RWPE1 (cell line): Measurements from ENCODE around the gene UBXN6.

Experiments
- CTCF ChIA-PET: fragments of 350-600 bp; sonication (Branson Sonifier 250); formaldehyde crosslinking; extraction: SDS; loops from one replicate; lab custom pipeline; 2021; lab: Yijun Ruan, JAX
- POLR2A ChIA-PET: fragments of 400-600 bp; formaldehyde crosslinking; extraction: SDS; loops from one replicate; lab custom pipeline; 2020; ENCODE audit warnings: antibody characterized with exemption; ENCODE audit not compliant: low non-redundant PET; lab: Yijun Ruan, JAX
- DNase-seq: peaks from one replicate; pipeline ENCODE4 v3.0.0; 2012; ENCODE audit warnings: low spot score
- H3K27ac ChIP-seq: fragments of 450-650 bp; 2 replicates; pipeline ENCODE4 v1.5.1; 2017
- TF ChIP-seq, protein P1 (sequence below): fragments of 450-650 bp; conservative IDR thresholded peaks from 2 replicates; pipeline ENCODE4 v1.5.1; 2017; ENCODE audit warnings: low read depth, mild to moderate bottlenecking

Gene UBXN6

GRCh38 chr19:4414800-4415321, 42.7 kb downstream of the UBXN6 start:
- peak overlapping the region; percentile 46 for H3K27ac ChIP-seq
- ChIA-PET POLR2A (no interaction called here), CTCF (interaction anchor here (0.6 to 1.1 kb wide), 2 partner anchors 15 to 220 kb away, joined by 3 to 4 read pairs; partner anchors contain the start of gene SH3GL1)
- DNase-seq, result no peak
- TF ChIP-seq, protein P1, sequence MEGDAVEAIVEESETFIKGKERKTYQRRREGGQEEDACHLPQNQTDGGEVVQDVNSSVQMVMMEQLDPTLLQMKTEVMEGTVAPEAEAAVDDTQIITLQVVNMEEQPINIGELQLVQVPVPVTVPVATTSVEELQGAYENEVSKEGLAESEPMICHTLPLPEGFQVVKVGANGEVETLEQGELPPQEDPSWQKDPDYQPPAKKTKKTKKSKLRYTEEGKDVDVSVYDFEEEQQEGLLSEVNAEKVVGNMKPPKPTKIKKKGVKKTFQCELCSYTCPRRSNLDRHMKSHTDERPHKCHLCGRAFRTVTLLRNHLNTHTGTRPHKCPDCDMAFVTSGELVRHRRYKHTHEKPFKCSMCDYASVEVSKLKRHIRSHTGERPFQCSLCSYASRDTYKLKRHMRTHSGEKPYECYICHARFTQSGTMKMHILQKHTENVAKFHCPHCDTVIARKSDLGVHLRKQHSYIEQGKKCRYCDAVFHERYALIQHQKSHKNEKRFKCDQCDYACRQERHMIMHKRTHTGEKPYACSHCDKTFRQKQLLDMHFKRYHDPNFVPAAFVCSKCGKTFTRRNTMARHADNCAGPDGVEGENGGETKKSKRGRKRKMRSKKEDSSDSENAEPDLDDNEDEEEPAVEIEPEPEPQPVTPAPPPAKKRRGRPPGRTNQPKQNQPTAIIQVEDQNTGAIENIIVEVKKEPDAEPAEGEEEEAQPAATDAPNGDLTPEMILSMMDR, result no peak

- no peak overlapping the region; the same call in 1 of the 2 replicates for H3K27ac ChIP-seq
- CTCF ChIA-PET, result interaction anchor here (1.1 kb wide), 1 partner anchor 14 kb away, joined by 4 read pairs; the partner anchor contains the start of gene SH3GL1
- DNase-seq, result no peak
- TF ChIP-seq, protein P1, result no peak
- POLR2A ChIA-PET, result no interaction called here
These were observed 43.3 kb downstream of the UBXN6 start for GRCh38 chr19:4414144-4414799.

GRCh38 chr19:4413588-4413987, 44.0 kb downstream of the UBXN6 start:
- POLR2A ChIA-PET, result no interaction called here
- TF ChIP-seq, protein P1, result no peak
- CTCF ChIA-PET, result no interaction called here
- no peak for DNase-seq
- peak overlapping the region; percentile 32; the same call in 1 of the 2 replicates for H3K27ac ChIP-seq

GRCh38 chr19:4409123-4409933, 48.3 kb downstream of the UBXN6 start:
- DNase-seq, result no peak
- TF ChIP-seq, protein P1, result no peak
- H3K27ac ChIP-seq, result 0 out of 2 replicates have a peak overlapping the region, but pooled peaks have one; percentile 8
- POLR2A ChIA-PET, result no interaction called here
- CTCF ChIA-PET, result interaction anchor here (0.7 kb wide), 1 partner anchor 170 kb away, joined by 4 read pairs; no protein-coding TSS in a partner anchor

DNA sequence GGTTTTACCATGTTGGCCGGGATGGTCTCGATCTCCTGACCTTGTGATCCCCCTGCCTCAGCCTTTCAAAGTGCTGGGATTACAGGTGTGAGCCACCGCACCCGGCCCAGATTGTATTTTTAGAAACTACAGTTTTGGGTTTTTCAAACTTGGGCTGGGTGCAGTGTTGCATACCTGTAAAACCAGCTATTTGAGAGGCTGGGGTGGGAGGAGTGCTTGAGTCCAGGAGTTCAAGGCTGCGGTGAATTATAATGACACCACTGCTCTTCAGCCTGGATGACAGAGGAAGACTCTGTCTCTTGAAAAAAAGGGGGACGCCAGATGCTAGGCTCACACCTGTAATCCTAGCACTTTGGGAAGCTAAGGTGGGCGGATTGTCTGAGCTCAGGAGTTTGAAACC, 51.0 kb downstream of the UBXN6 start:
- TF ChIP-seq, protein P1, result no peak
- peak overlapping the region; percentile 45 for H3K27ac ChIP-seq
- CTCF ChIA-PET, result no interaction called here
- no peak for DNase-seq
- POLR2A ChIA-PET, result interaction anchor here (0.6 kb wide), 1 partner anchor 27 kb away, joined by 5 read pairs; no protein-coding TSS in a partner anchor

GRCh38 chr19:4405977-4406376, 51.6 kb downstream of the UBXN6 start:
- H3K27ac ChIP-seq, result peak overlapping the region; percentile 45
- no peak for DNase-seq
- POLR2A ChIA-PET, result interaction anchor here (0.5 to 0.6 kb wide), 2 partner anchors 26 to 640 kb away, joined by 3 to 5 read pairs; no protein-coding TSS in a partner anchor
- TF ChIP-seq, protein P1, result no peak
- CTCF ChIA-PET, result interaction anchor here (0.8 kb wide), 1 partner anchor 36 kb away, joined by 3 read pairs; no protein-coding TSS in a partner anchor
